Lower leg skin (tissue), 3 donors: Measurements from ENCODE around the gene C21orf91.

Experiments
- POLR2A ChIP-seq, 2 donors: fragments of 450-650 bp; IDR thresholded peaks; one replicate each; pipeline ENCODE4 v1.6.1; 2016 to 2017; ENCODE audit warnings: antibody characterized with exemption in 2 of 2, mild to moderate bottlenecking in 1 of 2, moderate library complexity in 1 of 2
- TF ChIP-seq, protein P1 (sequence below), 3 donors: fragments of 450-650 bp; IDR thresholded peaks; one replicate each; pipeline ENCODE4 v1.5.1; 2016; ENCODE audit warnings: antibody characterized with exemption in 3 of 3, mild to moderate bottlenecking in 3 of 3, moderate library complexity in 2 of 3

DNA sequence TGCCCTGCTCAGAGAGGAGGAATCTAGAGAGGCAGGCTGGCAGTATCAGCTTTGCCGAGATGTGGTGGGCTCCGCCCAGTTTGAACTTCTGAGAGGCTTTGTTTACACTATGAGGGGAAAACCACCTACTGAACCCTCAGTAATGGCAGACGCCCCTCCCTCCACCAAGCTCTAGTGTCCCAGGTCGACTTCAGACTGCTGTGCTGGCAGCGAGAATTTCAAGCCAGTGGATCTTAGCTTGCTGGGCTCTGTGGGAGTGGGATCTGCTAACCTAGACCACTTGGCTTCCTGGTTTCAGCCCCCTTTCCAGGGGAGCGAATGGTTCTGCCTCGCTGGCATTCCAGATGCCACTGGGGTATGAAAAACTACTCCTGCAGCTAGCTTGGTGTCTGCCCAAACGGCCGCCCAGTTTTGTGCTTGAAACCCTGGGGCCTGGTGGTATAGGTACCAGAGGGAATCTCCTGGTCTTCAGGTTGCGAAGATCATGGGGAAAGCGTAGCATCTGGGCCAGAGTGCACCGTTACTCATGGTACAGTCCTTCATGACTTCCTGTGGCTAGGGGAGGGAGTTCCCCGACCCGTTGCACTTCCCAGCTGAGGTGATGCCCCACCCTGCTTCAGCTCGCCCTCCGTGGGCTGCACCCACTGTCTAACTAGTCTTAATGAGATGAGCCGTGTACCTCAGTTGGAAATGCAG is 43.6 kb downstream of the C21orf91 start:
- TF ChIP-seq POLR2A (IDR thresholded peaks at IDR 0.05) = no peak
- TF ChIP-seq, protein P1, sequence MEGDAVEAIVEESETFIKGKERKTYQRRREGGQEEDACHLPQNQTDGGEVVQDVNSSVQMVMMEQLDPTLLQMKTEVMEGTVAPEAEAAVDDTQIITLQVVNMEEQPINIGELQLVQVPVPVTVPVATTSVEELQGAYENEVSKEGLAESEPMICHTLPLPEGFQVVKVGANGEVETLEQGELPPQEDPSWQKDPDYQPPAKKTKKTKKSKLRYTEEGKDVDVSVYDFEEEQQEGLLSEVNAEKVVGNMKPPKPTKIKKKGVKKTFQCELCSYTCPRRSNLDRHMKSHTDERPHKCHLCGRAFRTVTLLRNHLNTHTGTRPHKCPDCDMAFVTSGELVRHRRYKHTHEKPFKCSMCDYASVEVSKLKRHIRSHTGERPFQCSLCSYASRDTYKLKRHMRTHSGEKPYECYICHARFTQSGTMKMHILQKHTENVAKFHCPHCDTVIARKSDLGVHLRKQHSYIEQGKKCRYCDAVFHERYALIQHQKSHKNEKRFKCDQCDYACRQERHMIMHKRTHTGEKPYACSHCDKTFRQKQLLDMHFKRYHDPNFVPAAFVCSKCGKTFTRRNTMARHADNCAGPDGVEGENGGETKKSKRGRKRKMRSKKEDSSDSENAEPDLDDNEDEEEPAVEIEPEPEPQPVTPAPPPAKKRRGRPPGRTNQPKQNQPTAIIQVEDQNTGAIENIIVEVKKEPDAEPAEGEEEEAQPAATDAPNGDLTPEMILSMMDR (IDR thresholded peaks at IDR 0.05) = no peak
